BLaER1 treated with 17β-estradiol and CSF1 and Interleukin-3, amounts not matched to agents 10 nM and 100 nM (cell line): ENCODE data around the gene ROR2.

Source experiments
- H3K27ac ChIP-seq, 11 experiments: shearing (Covaris generic); formaldehyde crosslinking; 2 replicates each; pipeline ENCODE4 v1.8.1; 2022
- H3K27me3 ChIP-seq, 11 experiments: shearing (Covaris generic); formaldehyde crosslinking; 2 replicates each; pipeline ENCODE4 v1.8.1; 2022
- H3K36me3 ChIP-seq, 11 experiments: shearing (Covaris generic); formaldehyde crosslinking; 2 replicates each; pipeline ENCODE4 v1.8.1; 2022
- H3K4me1 ChIP-seq, 10 experiments: shearing (Covaris generic); formaldehyde crosslinking; 2 replicates each; pipeline ENCODE4 v1.8.1; 2022
- H3K4me2 ChIP-seq, 11 experiments: shearing (Covaris generic); formaldehyde crosslinking; 2 replicates each; pipeline ENCODE4 v1.8.1; 2022
- H3K4me3 ChIP-seq, 10 experiments: shearing (Covaris generic); formaldehyde crosslinking; 2 replicates each; pipeline ENCODE4 v1.8.1; 2022
- H3K9ac ChIP-seq, 11 experiments: shearing (Covaris generic); formaldehyde crosslinking; 2 replicates each; pipeline ENCODE4 v1.8.1; 2022
- H3K9me3 ChIP-seq, 11 experiments: shearing (Covaris generic); formaldehyde crosslinking; replicated peaks in 1 of 11; 2 replicates each; pipeline ENCODE4 v1.8.1; 2022
- H4K20me1 ChIP-seq, 11 experiments: shearing (Covaris generic); formaldehyde crosslinking; 2 replicates each; pipeline ENCODE4 v1.8.1; 2022
- Cebpa-rat ChIP-seq, 11 experiments: shearing (Covaris generic); IDR thresholded peaks; 2 replicates each; pipeline ENCODE4 v1.8.1; 2022

ROR2 gene

DNA sequence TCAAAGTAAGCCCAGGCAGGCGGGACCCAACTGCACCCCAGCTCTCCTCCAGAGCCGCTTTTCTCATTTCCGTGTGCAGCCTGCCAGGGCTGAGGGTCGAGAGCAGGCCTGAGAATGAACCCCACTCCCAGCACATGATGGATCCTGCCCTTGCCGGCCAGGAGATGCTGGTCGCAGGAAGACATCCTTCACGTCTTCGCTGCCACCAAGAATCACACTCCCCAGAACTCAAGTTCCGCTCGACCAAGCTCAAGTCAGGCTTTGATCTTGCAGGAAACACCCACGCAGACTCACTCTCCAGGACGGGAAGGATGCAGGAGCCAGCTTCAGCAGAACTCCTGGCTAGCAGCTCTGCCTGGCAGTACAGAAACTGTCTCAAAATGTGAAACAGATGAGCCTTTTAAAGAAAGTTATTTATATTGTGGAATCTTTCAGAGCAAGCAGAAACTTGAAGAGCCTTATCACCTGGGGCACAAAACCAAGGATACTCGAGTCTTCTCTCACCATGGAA, 102.4 kb downstream of the ROR2 start:
- Histone ChIP-seq H4K20me1 (peaks cover 0 to 9% (median 0%) of the 10 kb centered on the region in 11 experiments; a peak in 3 of 22 replicates), H3K4me2 (peak overlapping the region; percentile 32 to 92 (median 74)), H3K9ac (no peak overlapping the region), H3K4me1 (peaks cover 36 to 68% (median 61%) of the 10 kb centered on the region in 10 experiments), H3K27me3 (peaks cover 0 to 12% (median 0%) of the 10 kb centered on the region in 11 experiments; a peak in 5 of 22 replicates), H3K4me3 (no peak overlapping the region), H3K9me3 (no peaks in the 10 kb centered on the region), H3K27ac (no peak overlapping the region), H3K36me3 (no peaks in the 10 kb centered on the region)
- TF ChIP-seq Cebpa-rat (IDR thresholded peaks at IDR 0.05), result no peak

GRCh38 chr9:91845879-91846278, 104.1 kb downstream of the ROR2 start:
- H3K9ac ChIP-seq, result no peak overlapping the region
- H3K9me3 ChIP-seq, result no peaks in the 10 kb centered on the region
- no peak for TF ChIP-seq Cebpa-rat (IDR thresholded peaks at IDR 0.05)
- no peaks in the 10 kb centered on the region for H3K36me3 ChIP-seq
- H3K27ac ChIP-seq, result no peak overlapping the region
- no peak overlapping the region for H3K4me3 ChIP-seq
- H4K20me1 ChIP-seq, result peaks cover 0 to 9% (median 0%) of the 10 kb centered on the region in 11 experiments; a peak in 3 of 22 replicates
- H3K27me3 ChIP-seq, result peaks cover 0 to 17% (median 0%) of the 10 kb centered on the region in 11 experiments; a peak in 5 of 22 replicates
- peaks cover 38 to 82% (median 77%) of the 10 kb centered on the region in 10 experiments for H3K4me1 ChIP-seq
- H3K4me2 ChIP-seq, result peak overlapping the region in 8 of 11 experiments; percentile 65 to 92 (median 79); a peak in 16 of 22 replicates

- no peak overlapping the region; a peak in 2 of 20 replicates for H3K4me3 ChIP-seq
- TF ChIP-seq Cebpa-rat (IDR thresholded peaks at IDR 0.05), result no peak
- peak overlapping the region; percentile 76 to 95 (median 85) for H3K4me2 ChIP-seq
- H3K9ac ChIP-seq, result no peak overlapping the region; a peak in 1 of 22 replicates
- no peaks in the 10 kb centered on the region for H3K36me3 ChIP-seq
- H3K9me3 ChIP-seq, result no peaks in the 10 kb centered on the region
- no peak overlapping the region for H3K27ac ChIP-seq
- peaks cover 0 to 9% (median 0%) of the 10 kb centered on the region in 11 experiments; a peak in 3 of 22 replicates for H4K20me1 ChIP-seq
- H3K27me3 ChIP-seq, result peaks cover 0 to 19% (median 0%) of the 10 kb centered on the region in 11 experiments; a peak in 5 of 22 replicates
- H3K4me1 ChIP-seq, result peaks cover 43 to 93% (median 88%) of the 10 kb centered on the region in 10 experiments
Observed at GRCh38 chr9:91844701-91845291, 105.2 kb downstream of the ROR2 start.

DNA sequence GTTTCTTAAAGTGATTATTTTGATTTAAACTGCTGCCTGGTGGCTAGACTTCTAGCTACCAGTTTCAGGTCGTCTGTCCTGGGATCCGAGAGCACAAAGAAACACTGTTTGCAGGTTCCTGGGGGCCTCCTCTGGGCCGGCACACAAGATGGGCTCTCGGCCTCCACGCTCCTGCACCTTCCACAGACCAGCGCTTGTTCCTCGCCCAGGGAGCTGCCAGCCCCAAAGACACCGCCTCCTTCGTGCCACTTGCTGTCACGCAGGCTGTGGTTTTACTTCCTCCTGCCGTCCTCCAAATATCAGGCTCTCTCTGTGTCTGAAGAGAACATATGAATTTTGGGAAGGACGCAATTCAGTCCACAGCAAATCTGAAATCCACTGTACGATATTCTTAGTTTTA, 105.8 kb downstream of the ROR2 start:
- TF ChIP-seq Cebpa-rat (IDR thresholded peaks at IDR 0.05), result no peak
- no peaks in the 10 kb centered on the region for H3K9me3 ChIP-seq
- H3K27ac ChIP-seq, result no peak overlapping the region
- peak overlapping the region in 5 of 11 experiments; percentile 6 to 36 (median 23); a peak in 2 of 22 replicates for H3K9ac ChIP-seq
- H3K36me3 ChIP-seq, result no peaks in the 10 kb centered on the region
- peaks cover 47 to 99% (median 94%) of the 10 kb centered on the region in 10 experiments for H3K4me1 ChIP-seq
- peak overlapping the region in 5 of 10 experiments; percentile 14 to 36 (median 27); a peak in 7 of 20 replicates for H3K4me3 ChIP-seq
- H3K4me2 ChIP-seq, result peak overlapping the region; percentile 76 to 95 (median 85)
- H3K27me3 ChIP-seq, result peaks cover 0 to 21% (median 0%) of the 10 kb centered on the region in 11 experiments; a peak in 5 of 22 replicates
- H4K20me1 ChIP-seq, result peaks cover 0 to 9% (median 0%) of the 10 kb centered on the region in 11 experiments; a peak in 3 of 22 replicates

- Histone ChIP-seq H3K27ac (no peak overlapping the region), H3K9ac (peak overlapping the region in 5 of 11 experiments; percentile 6 to 36 (median 23); a peak in 2 of 22 replicates)
Observed at GRCh38 chr9:91843623-91844148, 106.3 kb downstream of the ROR2 start.

DNA sequence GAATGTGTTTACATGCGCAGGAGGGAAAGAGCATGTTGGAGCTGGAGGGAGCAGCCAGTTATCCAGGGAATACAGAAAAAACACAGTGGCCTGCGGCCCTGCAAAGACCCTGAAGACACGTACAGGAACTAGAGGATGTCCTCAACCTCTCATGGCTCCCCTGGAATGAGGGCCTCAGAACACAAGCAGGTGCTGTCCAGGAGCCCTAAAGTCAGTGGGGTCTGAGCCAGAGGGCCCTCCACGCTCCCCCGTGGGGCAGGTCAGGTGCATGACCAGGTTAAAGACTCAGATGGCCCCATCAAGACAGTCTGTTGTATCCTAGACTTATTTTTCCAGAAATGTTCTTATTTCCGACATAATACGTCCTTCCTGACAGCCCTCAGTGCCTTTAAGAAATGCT, 106.9 kb downstream of the ROR2 start:
- H3K4me2 ChIP-seq, result peak overlapping the region; percentile 76 to 95 (median 85)
- H4K20me1 ChIP-seq, result peaks cover 0 to 9% (median 0%) of the 10 kb centered on the region in 11 experiments; a peak in 3 of 22 replicates
- no peak overlapping the region for H3K27ac ChIP-seq
- TF ChIP-seq Cebpa-rat (IDR thresholded peaks at IDR 0.05), result no peak
- peaks cover 44 to 100% (median 98%) of the 10 kb centered on the region in 10 experiments for H3K4me1 ChIP-seq
- H3K27me3 ChIP-seq, result peaks cover 0 to 21% (median 0%) of the 10 kb centered on the region in 11 experiments; a peak in 5 of 22 replicates
- H3K9ac ChIP-seq, result 0 out of 22 replicates have a peak overlapping the region, but pooled peaks of 1 of the 11 experiments have one; percentile 26
- no peaks in the 10 kb centered on the region for H3K9me3 ChIP-seq
- no peak overlapping the region for H3K4me3 ChIP-seq
- H3K36me3 ChIP-seq, result no peaks in the 10 kb centered on the region

More at GRCh38 chr9:91843623-91844148, 106.3 kb downstream of the ROR2 start:
- peak overlapping the region in 5 of 10 experiments; percentile 14 to 36 (median 27); a peak in 7 of 20 replicates for H3K4me3 ChIP-seq
- TF ChIP-seq Cebpa-rat (IDR thresholded peaks at IDR 0.05), result no peak
- peak overlapping the region; percentile 76 to 95 (median 85) for H3K4me2 ChIP-seq
- peaks cover 0 to 9% (median 0%) of the 10 kb centered on the region in 11 experiments; a peak in 3 of 22 replicates for H4K20me1 ChIP-seq
- peaks cover 0 to 21% (median 0%) of the 10 kb centered on the region in 11 experiments; a peak in 5 of 22 replicates for H3K27me3 ChIP-seq
- no peaks in the 10 kb centered on the region for H3K9me3 ChIP-seq
- no peaks in the 10 kb centered on the region for H3K36me3 ChIP-seq
- peaks cover 47 to 100% (median 98%) of the 10 kb centered on the region in 10 experiments for H3K4me1 ChIP-seq

- peaks cover 0 to 8% (median 0%) of the 10 kb centered on the region in 11 experiments; a peak in 3 of 22 replicates for H4K20me1 ChIP-seq
- H3K27me3 ChIP-seq, result peaks cover 0 to 21% (median 0%) of the 10 kb centered on the region in 11 experiments; a peak in 5 of 22 replicates
- peak overlapping the region in 9 of 11 experiments; percentile 6 to 92 (median 82); a peak in 18 of 22 replicates for H3K4me2 ChIP-seq
- no peak overlapping the region for H3K9ac ChIP-seq
- H3K36me3 ChIP-seq, result no peaks in the 10 kb centered on the region
- no peak overlapping the region for H3K27ac ChIP-seq
- H3K9me3 ChIP-seq, result no peaks in the 10 kb centered on the region
- H3K4me3 ChIP-seq, result no peak overlapping the region
- H3K4me1 ChIP-seq, result peaks cover 43 to 100% (median 98%) of the 10 kb centered on the region in 10 experiments
- no peak for TF ChIP-seq Cebpa-rat (IDR thresholded peaks at IDR 0.05)
Observed at GRCh38 chr9:91842358-91843049, 107.5 kb downstream of the ROR2 start.

DNA sequence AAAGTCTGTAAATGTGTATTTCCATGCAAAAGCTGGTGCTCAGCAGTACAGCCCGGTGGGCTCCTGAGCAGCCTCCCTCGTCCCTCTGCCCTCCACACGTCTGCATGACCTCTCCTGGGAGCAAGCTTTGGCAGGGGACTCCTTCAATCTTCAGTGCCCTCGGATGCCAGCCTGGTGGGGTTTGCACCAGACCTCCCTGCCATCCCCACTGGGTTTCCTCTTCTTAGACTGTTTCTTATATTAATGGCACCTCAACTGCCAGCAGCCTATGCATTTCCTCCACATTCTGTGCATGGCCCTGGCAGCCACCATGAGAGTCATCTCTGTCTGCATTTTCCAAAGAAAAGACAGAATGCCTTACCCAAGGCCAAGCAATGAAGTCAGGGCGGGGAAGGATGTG, 108.4 kb downstream of the ROR2 start:
- Histone ChIP-seq H4K20me1 (peaks cover 0 to 7% (median 0%) of the 10 kb centered on the region in 11 experiments; a peak in 1 of 22 replicates), H3K4me2 (peak overlapping the region in 8 of 11 experiments; percentile 65 to 92 (median 82); a peak in 15 of 22 replicates), H3K9ac (no peak overlapping the region), H3K4me3 (no peak overlapping the region), H3K27me3 (peaks cover 0 to 21% (median 0%) of the 10 kb centered on the region in 11 experiments; a peak in 5 of 22 replicates), H3K4me1 (peaks cover 45 to 100% (median 98%) of the 10 kb centered on the region in 10 experiments), H3K9me3 (no peaks in the 10 kb centered on the region), H3K27ac (no peak overlapping the region), H3K36me3 (no peaks in the 10 kb centered on the region)
- TF ChIP-seq Cebpa-rat (IDR thresholded peaks at IDR 0.05), result no peak
